GM18511 (cell line): ENCODE results near the gene SMC6.

Source experiments
- ATAC-seq: cut with Tn5 transposase; IDR thresholded peaks from one replicate; pipeline ENCODE4 v1.9.1; 2021; ENCODE audit warnings: mild to moderate bottlenecking, moderate library complexity; ENCODE audit not compliant: unreplicated experiment

The SMC6 gene

DNA sequence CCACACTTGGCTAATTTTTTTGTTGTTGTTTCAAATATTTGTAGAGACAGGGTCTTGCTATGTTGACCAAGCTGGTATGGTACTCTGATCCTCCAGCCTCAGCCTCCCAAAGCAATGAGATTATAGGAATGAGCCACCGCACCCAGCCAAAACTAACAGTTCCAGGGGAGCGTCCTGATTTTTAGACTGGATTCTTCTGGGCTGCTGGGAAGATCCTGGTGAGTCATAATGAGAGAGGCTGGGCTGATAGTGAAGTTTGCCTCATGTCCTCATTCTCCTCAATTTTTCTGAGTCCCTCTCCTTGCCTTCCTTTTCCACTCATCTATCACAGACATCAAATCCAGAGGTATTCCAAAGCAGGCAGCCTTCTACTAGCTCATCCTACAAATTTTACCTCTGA lies 131.8 kb downstream of the SMC6 start:
- no peak for ATAC-seq

- ATAC-seq, result no peak
Measured at GRCh38 chr2:17620841-17621240, 132.8 kb downstream of the SMC6 start.

GRCh38 chr2:17620280-17620679 lies 133.3 kb downstream of the SMC6 start:
- no peak for ATAC-seq

DNA sequence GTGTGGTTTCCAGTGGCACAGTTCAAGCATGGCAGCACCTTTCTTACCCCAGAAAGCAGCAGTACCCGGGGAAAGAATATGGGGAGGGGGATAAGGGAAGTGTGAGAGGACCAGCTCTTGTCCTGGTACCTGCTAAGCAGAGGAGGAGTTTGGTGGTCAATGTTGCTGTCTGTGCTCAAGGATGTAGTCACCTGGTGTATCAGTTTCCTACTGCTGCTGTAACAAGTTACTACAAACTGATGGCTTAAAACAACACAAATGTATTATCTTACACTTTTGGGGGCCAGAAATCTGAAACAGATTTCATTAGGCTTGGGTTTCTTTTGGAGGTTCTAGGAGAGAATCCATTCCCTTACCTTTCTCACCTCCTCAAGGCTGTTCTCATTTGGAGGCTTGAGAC lies 135.7 kb downstream of the SMC6 start:
- ATAC-seq, result no peak

GRCh38 chr2:17617516-17617915 lies 136.1 kb downstream of the SMC6 start:
- no peak for ATAC-seq

DNA sequence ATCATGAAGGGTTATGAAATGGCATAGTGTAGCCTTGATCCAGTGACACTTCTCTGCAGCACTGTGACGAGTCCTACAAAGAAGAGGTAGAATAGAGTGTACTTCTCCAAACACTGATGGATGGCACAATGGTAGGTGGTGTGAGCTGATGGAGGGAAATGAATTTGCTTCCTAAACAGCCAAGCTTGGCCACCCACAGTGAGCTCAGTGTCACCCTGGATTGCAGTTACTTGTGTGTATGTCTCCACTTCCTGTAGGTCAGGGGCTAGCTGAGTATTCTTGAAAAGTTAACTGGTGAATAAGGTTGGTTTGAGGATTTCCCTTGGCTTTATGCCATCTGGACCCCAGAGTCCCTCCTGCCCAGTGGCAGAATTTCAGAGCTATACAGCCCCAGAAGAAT lies 137.2 kb downstream of the SMC6 start:
- no peak for ATAC-seq

DNA sequence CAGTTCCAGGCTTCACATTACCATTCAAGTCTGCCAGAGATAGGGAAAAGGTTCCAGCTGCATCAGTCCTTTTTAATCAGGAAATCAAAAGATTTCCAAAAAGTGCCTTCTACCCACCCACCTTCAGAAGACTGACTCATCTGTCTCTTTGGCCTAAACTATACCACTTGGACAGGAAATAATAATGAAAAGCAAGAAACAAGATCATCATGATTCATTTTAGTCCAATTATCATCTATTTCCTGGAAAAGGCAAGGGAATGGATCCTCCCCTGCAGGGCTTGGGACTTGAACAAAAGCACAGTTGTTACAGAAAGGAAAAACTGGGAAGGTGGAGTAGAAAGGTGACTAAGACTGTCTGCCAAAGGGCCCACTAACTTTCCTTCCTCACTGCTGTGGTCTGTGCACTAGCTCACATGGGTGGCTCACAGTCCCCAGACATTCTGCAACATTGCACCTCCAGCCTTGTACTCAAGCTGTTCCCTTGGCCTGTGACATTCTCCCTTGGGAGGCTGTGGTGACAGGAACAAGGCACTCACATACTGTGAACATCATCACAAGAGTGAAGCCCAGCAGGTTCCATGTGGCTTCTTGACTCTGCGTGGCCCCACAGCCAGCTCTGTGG lies 137.8 kb downstream of the SMC6 start:
- no peak for ATAC-seq

DNA sequence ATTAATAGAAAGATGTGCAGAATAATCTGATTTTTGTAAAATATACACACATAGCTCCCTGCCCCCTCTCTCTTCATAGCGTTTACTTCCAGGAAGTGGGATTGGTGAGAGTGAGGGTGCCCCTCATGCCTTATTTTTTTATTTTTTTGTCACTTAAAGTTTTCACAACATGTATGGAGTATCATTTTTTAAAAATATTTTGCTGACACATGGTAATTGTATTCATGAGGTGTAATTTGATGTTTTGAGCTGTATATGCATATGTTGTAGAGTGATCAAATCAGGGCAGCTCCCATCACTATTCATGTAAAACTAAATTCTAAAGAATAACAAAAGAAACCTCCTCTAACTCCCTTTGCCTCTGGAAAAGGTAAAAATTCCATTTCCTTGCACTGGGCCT lies 138.5 kb downstream of the SMC6 start:
- no peak for ATAC-seq

- no peak for ATAC-seq
Measured at GRCh38 chr2:17614174-17614930, 139.3 kb downstream of the SMC6 start.
